Naive B cell (primary cell): ENCODE measurements around the gene NECTIN4. TPM values are rescaled to one million over a fixed set of nuclear protein-coding genes. Genes with fewer than 3 reads are reported as not detected.
"Not testable (repeated sequence)": the region's sequence is repeated elsewhere in the genome, so short reads cannot be mapped to it uniquely, and the experiment has no call there.

Experiments
- ATAC-seq, 2 donors: fragments of 150-1000 bp; cut with Tn5 transposase; 2 replicates each; pipeline ENCODE4 v1.10.0; 2021; ENCODE audit warnings: low read depth in 2 of 2, mild to moderate bottlenecking in 2 of 2, moderate library complexity in 2 of 2
- DNase-seq: peaks from one replicate; pipeline ENCODE4 v3.0.0; 2022
- H3K27ac Mint-ChIP-seq, 6 donors: one replicate each; pipeline ENCODE4 v1.8.0; 2020 to 2022; ENCODE audit warnings: mild to moderate bottlenecking in 6 of 6, mixed read lengths in 6 of 6, moderate library complexity in 5 of 6, inconsistent platforms in 2 of 6
- H3K27me3 Mint-ChIP-seq, 3 donors: one replicate each; pipeline ENCODE4 v1.8.0; 2021 to 2022; ENCODE audit warnings: mixed read lengths in 3 of 3, mild to moderate bottlenecking in 1 of 3
- H3K36me3 Mint-ChIP-seq, 2 donors: one replicate each; pipeline ENCODE4 v1.8.0; 2020 to 2022; ENCODE audit warnings: mixed read lengths in 2 of 2, inconsistent platforms in 1 of 2, mild to moderate bottlenecking in 1 of 2
- H3K4me1 Mint-ChIP-seq, 3 donors: one replicate each; pipeline ENCODE4 v1.8.0; 2020 to 2022; ENCODE audit warnings: mixed read lengths in 3 of 3, inconsistent platforms in 1 of 3, mild to moderate bottlenecking in 1 of 3, moderate library complexity in 1 of 3
- H3K4me3 Mint-ChIP-seq, 8 donors: one replicate each; pipeline ENCODE4 v1.8.0; 2020 to 2022; ENCODE audit warnings: mild to moderate bottlenecking in 8 of 8, mixed read lengths in 8 of 8, moderate library complexity in 8 of 8, inconsistent platforms in 2 of 8
- H3K9me3 Mint-ChIP-seq, 7 donors: one replicate each; pipeline ENCODE4 v1.8.0; 2020 to 2022; ENCODE audit warnings: mixed read lengths in 7 of 7, mild to moderate bottlenecking in 5 of 7, inconsistent platforms in 2 of 7, moderate library complexity in 1 of 7
- polyA plus RNA-seq, 6 donors: library from polyadenylated mRNA; unstranded; fragments of 300-500 nt; fragmentation: Illumina TruSeq; gene quantifications; one replicate each; pipeline ENCODE4 v1.2.3, GENCODE V29; 2021; ENCODE audit warnings: low read depth in 6 of 6

Gene NECTIN4
- polyA plus RNA-seq, 6 donors from 2014 or later: not detected

DNA sequence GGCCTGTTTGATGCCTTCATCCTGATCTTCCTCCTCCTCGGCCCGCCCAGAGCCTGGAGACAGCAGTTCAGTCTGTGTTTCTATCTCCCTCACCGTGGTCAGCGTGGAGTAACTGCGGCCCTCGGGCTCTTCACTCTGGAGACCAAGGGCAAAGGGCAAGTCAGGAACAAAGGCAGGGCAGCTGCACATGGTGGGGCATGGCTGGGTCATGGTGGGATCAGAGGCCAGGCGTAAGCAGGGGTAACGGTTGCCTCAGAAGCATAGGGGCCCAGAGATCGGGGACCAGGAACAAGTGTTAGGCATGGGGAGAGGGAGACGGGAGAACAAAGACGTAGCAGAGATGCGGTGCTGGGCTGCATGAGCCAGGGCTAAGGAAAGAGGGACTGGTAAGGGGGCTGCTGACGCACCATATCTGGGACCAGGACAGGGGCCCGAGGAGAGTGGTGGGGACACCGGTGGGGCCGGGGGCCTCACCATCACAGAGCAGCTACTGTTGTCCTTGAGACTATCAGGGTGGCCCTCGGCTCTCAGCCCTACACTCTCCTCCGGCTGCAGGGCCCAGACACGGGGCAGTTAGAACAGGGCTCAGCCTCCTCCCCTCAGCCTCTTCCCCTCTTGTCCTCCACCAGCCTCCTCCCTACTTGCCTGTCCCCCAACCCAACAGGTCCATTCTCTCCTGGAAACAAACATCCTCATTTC, 16.5 kb downstream of the NECTIN4 start:
- Mint-ChIP-seq H3K27ac (peak overlapping the region in 2 of 6 donors; percentile 67 to 88), H3K27me3 (no peaks in the 10 kb centered on the region), H3K4me3 (peak overlapping the region in 1 of 8 donors; percentile 61), H3K4me1 (peaks cover 30 to 38% (median 30%) of the 10 kb centered on the region in 3 donors), H3K9me3 (no peaks in the 10 kb centered on the region), H3K36me3 (no peaks in the 10 kb centered on the region)
- ATAC-seq (no peak), DNase-seq (no peak)

DNA sequence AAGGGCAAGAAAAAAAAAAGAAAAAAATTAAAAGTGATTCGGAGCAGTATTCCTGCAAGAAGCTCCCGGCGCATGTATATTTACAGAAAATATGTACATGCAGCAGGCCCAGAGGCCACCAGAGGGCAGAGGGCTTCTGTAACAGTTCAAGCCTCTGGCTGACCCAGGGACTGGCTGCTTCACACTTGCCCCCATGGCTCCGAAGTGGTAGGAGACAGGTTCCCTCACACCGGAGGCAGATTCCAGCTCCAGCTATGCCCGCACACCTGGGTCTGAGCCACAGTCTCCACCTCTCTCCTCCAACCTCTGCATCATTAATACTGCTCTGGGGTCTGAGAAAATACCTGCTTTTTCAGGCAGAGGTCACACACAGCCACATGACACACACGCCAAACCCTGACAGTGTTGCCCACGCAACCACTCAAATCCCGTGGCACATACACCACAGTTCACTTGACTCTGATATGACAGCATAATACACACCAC, 17.4 kb downstream of the NECTIN4 start:
- peak overlapping the region; percentile 4 to 93 (median 55) for H3K27ac Mint-ChIP-seq
- ATAC-seq (no peak), DNase-seq (peak; percentile 53)
- no peaks in the 10 kb centered on the region for H3K27me3 Mint-ChIP-seq
- peak overlapping the region in 1 of 8 donors; percentile 58 for H3K4me3 Mint-ChIP-seq
- H3K9me3 Mint-ChIP-seq: no peaks in the 10 kb centered on the region
- H3K4me1 Mint-ChIP-seq: peaks cover 40 to 48% (median 40%) of the 10 kb centered on the region in 3 donors
- H3K36me3 Mint-ChIP-seq: peaks cover 0 to 9% of the 10 kb centered on the region in 2 donors

DNA sequence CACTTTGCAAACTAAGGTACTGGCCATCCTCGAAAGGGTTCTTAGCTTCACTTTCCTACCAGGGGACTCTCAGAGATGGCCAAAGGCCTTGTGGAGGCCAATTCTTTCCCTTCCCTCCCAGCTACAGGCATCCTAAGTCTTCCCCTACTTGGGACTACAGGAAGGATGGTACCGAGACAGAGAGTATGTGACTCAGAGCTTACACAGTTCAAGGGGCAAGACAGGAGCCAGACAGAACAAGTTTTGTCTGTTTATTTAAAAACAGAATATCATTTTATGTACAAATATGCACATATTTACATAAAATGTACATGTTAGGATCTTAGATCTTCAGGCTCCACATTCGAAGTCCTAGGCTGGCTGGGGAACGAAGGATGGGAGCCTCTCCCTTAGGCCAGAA, 18.6 kb downstream of the NECTIN4 start:
- Mint-ChIP-seq H3K27me3 (no peaks in the 10 kb centered on the region), H3K27ac (peak overlapping the region; percentile 86 to 99 (median 98)), H3K9me3 (no peaks in the 10 kb centered on the region), H3K4me3 (peak overlapping the region in 3 of 8 donors; percentile 56 to 99 (median 58)), H3K4me1 (peaks cover 48 to 54% (median 50%) of the 10 kb centered on the region in 3 donors), H3K36me3 (peaks cover 0 to 13% of the 10 kb centered on the region in 2 donors)
- no peak for ATAC-seq
- no peak for DNase-seq

DNA sequence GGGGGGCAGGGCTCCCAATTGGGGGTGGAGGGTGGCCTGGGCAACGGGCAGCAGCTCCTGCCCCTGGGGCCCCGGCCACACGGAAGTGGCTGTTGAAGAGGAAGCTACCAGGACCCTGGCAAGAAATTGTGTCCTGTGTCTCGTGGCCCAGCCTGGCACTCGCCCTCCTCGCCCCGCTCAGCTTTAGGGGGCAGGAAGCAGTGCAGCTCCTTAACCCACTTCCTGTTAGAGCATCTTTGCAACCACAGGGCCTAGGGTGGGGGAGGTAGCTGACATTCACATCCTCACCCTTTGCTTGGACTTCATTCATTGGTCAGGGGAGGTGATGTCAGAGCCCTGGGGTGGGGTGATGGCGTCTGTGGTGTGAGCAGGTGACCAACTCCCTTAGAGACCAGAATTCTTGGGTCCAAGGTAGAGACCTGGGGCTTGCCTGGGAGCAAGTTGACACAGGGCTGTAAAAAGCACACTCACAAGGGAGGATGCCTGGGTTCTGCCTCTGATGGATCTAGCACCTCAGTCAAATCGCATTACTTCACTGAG, 19.6 kb downstream of the NECTIN4 start, which contains the start of gene ARHGAP30:
TSS of gene ARHGAP30 (minus strand) at position 161 of the 540 bp plus-strand sequence. CDS start 267 bp downstream, outside the sequence.
- peak; percentile 91 for DNase-seq
- H3K27me3 Mint-ChIP-seq: no peaks in the 10 kb centered on the region
- H3K9me3 Mint-ChIP-seq: no peaks in the 10 kb centered on the region
- ATAC-seq: peak; percentile 78 to 82
- H3K4me3 Mint-ChIP-seq: peak within 1 kb of the TSS; percentile 90 to 100 (median 99)
- peaks cover 48 to 57% (median 56%) of the 10 kb centered on the region in 3 donors for H3K4me1 Mint-ChIP-seq
- peaks cover 0 to 13% of the 10 kb centered on the region in 2 donors for H3K36me3 Mint-ChIP-seq
- peak within 1 kb of the TSS; percentile 93 to 99 (median 98) for H3K27ac Mint-ChIP-seq

DNA sequence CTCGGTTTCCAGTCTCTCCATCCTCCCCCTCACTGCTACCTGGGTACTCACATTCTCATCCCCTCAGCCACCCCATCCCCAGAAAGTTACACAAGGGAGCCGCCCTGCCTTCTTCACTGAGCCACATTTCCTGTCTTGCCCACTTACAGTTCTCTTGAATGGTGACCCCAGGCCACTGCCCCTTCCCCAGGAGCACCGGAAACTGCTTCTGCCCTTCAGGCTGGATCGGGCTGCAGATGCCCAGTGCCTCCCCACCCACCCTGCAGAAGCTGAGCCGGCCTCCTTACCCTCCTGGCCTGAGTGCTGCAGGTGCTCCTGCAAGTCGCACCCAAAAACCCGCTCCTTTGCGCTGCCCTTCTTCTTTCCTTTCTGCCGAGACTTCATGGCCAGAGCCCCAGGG, 20.1 kb downstream of the NECTIN4 start:
- DNase-seq (no peak), ATAC-seq (no peak)
- peaks cover 54 to 63% (median 62%) of the 10 kb centered on the region in 3 donors for H3K4me1 Mint-ChIP-seq
- no peaks in the 10 kb centered on the region for H3K9me3 Mint-ChIP-seq
- peak overlapping the region; percentile 93 to 99 (median 98) for H3K27ac Mint-ChIP-seq
- no peaks in the 10 kb centered on the region for H3K27me3 Mint-ChIP-seq
- peaks cover 0 to 14% of the 10 kb centered on the region in 2 donors for H3K36me3 Mint-ChIP-seq
- H3K4me3 Mint-ChIP-seq: peak overlapping the region; percentile 90 to 100 (median 99)

DNA sequence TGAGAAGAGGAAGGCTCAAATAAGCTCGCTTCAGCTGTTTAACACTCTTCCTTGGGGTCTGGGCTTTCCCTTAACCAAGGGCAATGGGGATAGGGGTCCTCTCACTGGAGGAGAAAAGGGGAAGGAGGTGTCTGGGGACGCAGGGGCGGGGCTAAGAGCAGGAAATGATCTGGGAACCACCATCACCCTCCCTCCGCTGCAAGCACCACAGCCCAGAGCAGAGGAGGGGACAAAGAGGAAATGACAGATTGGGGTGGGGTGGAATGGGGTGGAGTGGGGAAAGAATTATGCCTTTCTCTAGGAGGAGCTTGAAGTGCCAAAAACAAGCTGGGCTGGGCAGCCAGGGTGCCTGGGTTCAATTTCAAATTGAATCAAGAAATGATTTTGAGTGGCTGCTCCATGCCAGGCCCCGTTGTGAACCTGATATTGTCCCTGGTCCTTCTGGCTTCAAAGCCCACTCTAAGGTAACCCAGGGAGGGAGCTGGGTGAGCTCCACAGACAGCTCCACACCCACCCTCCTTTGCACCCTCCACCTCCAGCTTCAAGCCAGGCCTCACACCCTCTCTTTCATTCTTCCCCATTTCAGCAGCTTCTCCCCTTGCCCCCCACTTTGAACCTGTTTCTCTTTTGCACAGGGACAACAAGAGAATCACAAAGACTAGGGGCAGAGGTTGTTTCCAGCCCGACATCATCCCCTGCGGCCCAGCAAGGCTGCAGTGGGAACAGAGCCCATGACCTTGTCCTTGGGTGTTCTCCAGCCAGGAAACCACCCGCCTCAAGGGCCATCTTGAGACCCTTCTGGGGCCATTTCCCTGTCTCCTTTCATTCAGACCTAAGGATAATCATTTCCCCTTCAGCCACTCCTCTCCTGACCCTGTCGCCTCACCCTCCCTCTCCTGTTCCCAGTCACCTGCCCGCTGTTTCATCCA, 20.8 kb downstream of the NECTIN4 start:
- peak overlapping the region; percentile 93 to 99 (median 98) for H3K27ac Mint-ChIP-seq

GRCh38 chr1:161066694-161067093, 22.7 kb downstream of the NECTIN4 start:
- no peaks in the 10 kb centered on the region for H3K27me3 Mint-ChIP-seq
- H3K9me3 Mint-ChIP-seq: no peaks in the 10 kb centered on the region
- no peak for DNase-seq
- peaks cover 0 to 20% of the 10 kb centered on the region in 2 donors for H3K36me3 Mint-ChIP-seq
- ATAC-seq: no peak
- H3K4me3 Mint-ChIP-seq: peak overlapping the region; percentile 86 to 100 (median 99)
- peak overlapping the region; percentile 37 to 99 (median 85) for H3K27ac Mint-ChIP-seq
- H3K4me1 Mint-ChIP-seq: peaks cover 57 to 79% (median 77%) of the 10 kb centered on the region in 3 donors

More for the DNA sequence above, 20.8 kb downstream of the NECTIN4 start:
- H3K4me1 Mint-ChIP-seq: peaks cover 59 to 70% (median 69%) of the 10 kb centered on the region in 3 donors
- ATAC-seq (peak; percentile 70 to 71), DNase-seq (peak; percentile 89)
- H3K4me3 Mint-ChIP-seq: peak overlapping the region; percentile 90 to 100 (median 99)
- H3K36me3 Mint-ChIP-seq: peaks cover 0 to 20% of the 10 kb centered on the region in 2 donors
- H3K27me3 Mint-ChIP-seq: no peaks in the 10 kb centered on the region
- no peaks in the 10 kb centered on the region for H3K9me3 Mint-ChIP-seq

- peak overlapping the region in 4 of 8 donors; percentile 15 to 47 (median 22) for H3K4me3 Mint-ChIP-seq
- not testable (repeated sequence) for DNase-seq, H3K9me3 Mint-ChIP-seq, ATAC-seq, H3K27me3 Mint-ChIP-seq
- H3K36me3 Mint-ChIP-seq: peaks cover 0 to 20% of the 10 kb centered on the region in 2 donors
- H3K27ac Mint-ChIP-seq: peak overlapping the region in 5 of 6 donors; percentile 57 to 93 (median 84)
- H3K4me1 Mint-ChIP-seq: peaks cover 53 to 83% (median 76%) of the 10 kb centered on the region in 3 donors
Observed at GRCh38 chr1:161065681-161066080, 23.7 kb downstream of the NECTIN4 start.

DNA sequence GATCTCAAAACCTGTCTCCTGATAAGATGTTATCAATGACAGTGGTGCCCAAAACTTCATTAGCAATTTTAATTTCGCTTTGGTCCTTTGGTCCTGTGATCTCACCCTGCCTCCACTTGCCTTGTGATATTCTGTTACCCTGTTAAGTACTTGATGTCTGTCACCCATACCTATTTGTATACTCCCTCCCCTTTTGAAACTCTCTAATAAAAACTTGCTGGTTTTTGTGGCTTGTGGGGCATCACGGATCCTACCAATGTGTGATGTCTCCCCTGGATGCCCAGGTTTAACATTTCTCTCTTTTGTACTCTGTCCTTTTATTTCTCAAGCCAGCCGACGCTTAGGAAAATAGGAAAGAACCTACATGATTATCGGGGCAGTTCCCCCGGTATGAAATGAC, 25.4 kb downstream of the NECTIN4 start:
- H3K27ac Mint-ChIP-seq: peak overlapping the region in 5 of 6 donors; percentile 86 to 97 (median 94)
- peaks cover 0 to 20% of the 10 kb centered on the region in 2 donors for H3K36me3 Mint-ChIP-seq
- not testable (repeated sequence) for DNase-seq, H3K27me3 Mint-ChIP-seq, H3K9me3 Mint-ChIP-seq, ATAC-seq
- peak overlapping the region in 5 of 8 donors; percentile 21 to 67 (median 57) for H3K4me3 Mint-ChIP-seq
- peaks cover 47 to 87% (median 74%) of the 10 kb centered on the region in 3 donors for H3K4me1 Mint-ChIP-seq

GRCh38 chr1:161061419-161061818, 27.9 kb downstream of the NECTIN4 start:
- peaks cover 27 to 73% (median 59%) of the 10 kb centered on the region in 3 donors for H3K4me1 Mint-ChIP-seq
- ATAC-seq (no peak), DNase-seq (no peak)
- peak overlapping the region in 1 of 8 donors; percentile 35 for H3K4me3 Mint-ChIP-seq
- peaks cover 4 to 13% of the 10 kb centered on the region in 2 donors for H3K36me3 Mint-ChIP-seq
- H3K27me3 Mint-ChIP-seq: no peaks in the 10 kb centered on the region
- H3K9me3 Mint-ChIP-seq: no peaks in the 10 kb centered on the region
- peak overlapping the region in 2 of 6 donors; percentile 72 to 82 for H3K27ac Mint-ChIP-seq

DNA sequence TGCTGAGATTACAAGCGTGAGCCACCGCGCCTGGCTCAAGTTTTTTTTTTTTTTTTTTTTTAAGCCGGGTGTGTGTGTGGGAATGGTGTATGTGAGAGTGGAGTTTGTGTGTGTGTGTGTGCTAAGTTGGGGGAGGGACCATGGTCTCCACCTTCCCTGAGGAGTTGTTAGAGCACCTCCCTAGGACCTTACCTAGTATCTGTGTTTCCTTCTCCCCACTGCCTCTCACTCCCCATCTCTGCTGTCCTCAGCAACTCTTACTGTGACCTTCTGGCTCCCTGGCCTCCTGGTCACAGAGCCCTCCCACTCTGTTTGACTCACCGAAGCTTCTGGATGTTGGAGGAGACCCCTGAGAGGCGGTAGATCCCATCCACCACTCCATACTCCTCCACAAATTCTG, 30.1 kb downstream of the NECTIN4 start:
- Mint-ChIP-seq H3K27ac (peak overlapping the region in 5 of 6 donors; percentile 58 to 88 (median 79)), H3K27me3 (no peaks in the 10 kb centered on the region), H3K36me3 (peaks cover 5 to 18% of the 10 kb centered on the region in 2 donors), H3K9me3 (no peaks in the 10 kb centered on the region), H3K4me3 (no peak overlapping the region), H3K4me1 (peaks cover 24 to 62% (median 56%) of the 10 kb centered on the region in 3 donors)
- no peak for ATAC-seq
- no peak for DNase-seq

DNA sequence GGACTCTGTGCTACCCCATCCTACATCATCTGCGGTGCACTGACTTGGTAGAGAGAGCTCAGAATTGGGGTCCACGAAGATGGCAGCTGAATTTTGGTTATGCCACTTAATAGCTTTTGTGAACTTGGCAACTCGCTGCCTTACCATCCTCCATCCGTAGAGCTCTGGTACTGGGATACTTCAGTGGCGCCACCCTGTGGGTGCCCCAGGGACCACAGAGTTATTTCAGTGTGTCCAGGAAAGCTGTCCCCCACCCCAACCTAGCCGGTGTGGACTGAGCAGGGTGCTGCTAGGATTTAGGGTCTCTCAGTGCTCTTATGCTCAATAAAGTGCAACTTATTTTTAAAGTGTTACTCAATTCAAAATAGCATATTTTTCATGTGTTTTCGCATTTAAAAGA, 34.6 kb downstream of the NECTIN4 start:
- DNase-seq: no peak

More for the DNA sequence above, 34.6 kb downstream of the NECTIN4 start:
- H3K4me3 Mint-ChIP-seq: no peak overlapping the region
- peaks cover 10 to 33% of the 10 kb centered on the region in 2 donors for H3K36me3 Mint-ChIP-seq
- no peaks in the 10 kb centered on the region for H3K9me3 Mint-ChIP-seq
- peak overlapping the region in 1 of 6 donors; percentile 6 for H3K27ac Mint-ChIP-seq
- H3K4me1 Mint-ChIP-seq: peaks cover 27 to 34% (median 33%) of the 10 kb centered on the region in 3 donors
- no peaks in the 10 kb centered on the region for H3K27me3 Mint-ChIP-seq
- no peak for ATAC-seq
